ENCODE measurements around the gene CEP350.

The CEP350 gene

DNA sequence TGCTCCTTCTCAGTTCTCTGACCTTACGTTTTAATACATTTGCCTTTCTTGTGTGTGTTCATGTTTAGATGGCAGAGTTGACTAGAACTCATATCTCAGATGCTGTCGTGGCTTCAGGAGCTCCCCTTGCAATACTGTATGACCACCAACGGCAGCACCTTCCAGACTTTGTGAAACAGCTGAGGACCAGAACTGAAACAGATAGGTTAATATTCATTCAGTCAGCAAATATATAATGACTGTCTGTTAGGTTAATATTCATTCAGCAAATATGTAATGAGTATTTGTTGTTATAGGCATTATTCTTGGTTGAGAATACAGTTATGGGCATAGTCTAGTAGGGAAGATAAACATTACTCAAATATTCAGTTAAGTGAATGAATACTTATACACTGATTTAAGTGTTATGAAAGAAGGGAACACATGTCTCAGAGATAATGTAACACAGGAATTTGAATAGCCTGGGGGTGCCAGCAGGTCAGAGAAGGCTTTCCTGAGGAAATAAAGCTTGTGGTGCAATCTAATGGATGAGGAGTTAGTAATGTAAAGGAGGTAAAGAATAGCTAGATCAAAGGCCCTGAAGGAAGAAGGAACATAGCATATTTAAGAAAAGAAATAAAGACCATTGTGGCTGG is 88.5 kb downstream of the CEP350 start:
- Histone ChIP-seq H3K27me3 (ENCODE audit: insufficient read depth, low read depth) (no peaks in the 10 kb centered on the region), H3K4me1 (ENCODE audit: low read depth, poor library complexity, severe bottlenecking) (peaks cover 9% of the 10 kb centered on the region), H3K4me3 (IDR thresholded peaks at IDR 0.05; ENCODE audit: insufficient read depth, low read depth, low read length) (no peak overlapping the region), H4K20me1 (ENCODE audit: insufficient read depth) (no peaks in the 10 kb centered on the region), H3K27ac (no peak overlapping the region), H3K9ac (no peak overlapping the region), H3K36me3 (ENCODE audit: insufficient read depth) (peaks cover 12% of the 10 kb centered on the region; the same call in 1 of the 2 replicates), H3K79me2 (ENCODE audit: insufficient read depth, low read depth) (no peaks in the 10 kb centered on the region), H3K4me2 (no peak overlapping the region), H2AFZ (ENCODE audit: low read depth) (no peak overlapping the region)
- no peak for TF ChIP-seq CTCF (conservative IDR thresholded peaks at IDR 0.05; ENCODE audit: low read depth, low read length)

DNA sequence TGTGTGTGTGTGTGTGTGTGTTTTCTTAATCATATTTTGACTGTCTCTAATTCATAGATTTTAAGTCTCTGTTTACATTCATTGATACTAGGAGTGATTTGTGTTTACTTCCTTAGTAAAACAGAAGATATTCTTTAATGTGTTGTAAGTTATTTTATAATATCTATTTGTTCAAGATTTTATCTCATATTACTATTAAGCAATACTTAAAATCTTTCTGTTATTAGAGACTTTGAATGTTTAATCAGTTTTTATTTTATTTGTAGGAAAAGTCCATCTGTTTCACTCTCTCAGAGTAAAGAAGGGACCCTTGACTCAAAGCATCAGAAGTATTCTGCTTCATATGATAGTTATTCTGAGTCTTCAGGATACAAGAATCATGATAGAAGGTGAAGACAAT is 89.2 kb downstream of the CEP350 start:
- Histone ChIP-seq H3K27ac (no peak overlapping the region), H3K4me3 (IDR thresholded peaks at IDR 0.05; ENCODE audit: insufficient read depth, low read depth, low read length) (no peak overlapping the region), H3K9ac (no peak overlapping the region), H3K27me3 (ENCODE audit: insufficient read depth, low read depth) (no peaks in the 10 kb centered on the region), H2AFZ (ENCODE audit: low read depth) (no peak overlapping the region), H3K36me3 (ENCODE audit: insufficient read depth) (peaks cover 12% of the 10 kb centered on the region; the same call in 1 of the 2 replicates), H3K4me1 (ENCODE audit: low read depth, poor library complexity, severe bottlenecking) (peaks cover 9% of the 10 kb centered on the region), H3K4me2 (no peak overlapping the region), H4K20me1 (ENCODE audit: insufficient read depth) (no peaks in the 10 kb centered on the region), H3K79me2 (ENCODE audit: insufficient read depth, low read depth) (no peaks in the 10 kb centered on the region)
- TF ChIP-seq CTCF (conservative IDR thresholded peaks at IDR 0.05; ENCODE audit: low read depth, low read length), result no peak

GRCh38 chr1:180046674-180047073 is 92.1 kb downstream of the CEP350 start:
- Histone ChIP-seq H3K36me3 (ENCODE audit: insufficient read depth) (peaks cover 12% of the 10 kb centered on the region; the same call in 1 of the 2 replicates), H3K4me1 (ENCODE audit: low read depth, poor library complexity, severe bottlenecking) (no peaks in the 10 kb centered on the region), H3K79me2 (ENCODE audit: insufficient read depth, low read depth) (no peaks in the 10 kb centered on the region), H3K4me3 (IDR thresholded peaks at IDR 0.05; ENCODE audit: insufficient read depth, low read depth, low read length) (no peak overlapping the region), H3K9ac (no peak overlapping the region), H3K27ac (no peak overlapping the region), H3K27me3 (ENCODE audit: insufficient read depth, low read depth) (no peaks in the 10 kb centered on the region), H2AFZ (ENCODE audit: low read depth) (no peak overlapping the region), H4K20me1 (ENCODE audit: insufficient read depth) (no peaks in the 10 kb centered on the region), H3K4me2 (no peak overlapping the region)
- no peak for TF ChIP-seq CTCF (conservative IDR thresholded peaks at IDR 0.05; ENCODE audit: low read depth, low read length)

DNA sequence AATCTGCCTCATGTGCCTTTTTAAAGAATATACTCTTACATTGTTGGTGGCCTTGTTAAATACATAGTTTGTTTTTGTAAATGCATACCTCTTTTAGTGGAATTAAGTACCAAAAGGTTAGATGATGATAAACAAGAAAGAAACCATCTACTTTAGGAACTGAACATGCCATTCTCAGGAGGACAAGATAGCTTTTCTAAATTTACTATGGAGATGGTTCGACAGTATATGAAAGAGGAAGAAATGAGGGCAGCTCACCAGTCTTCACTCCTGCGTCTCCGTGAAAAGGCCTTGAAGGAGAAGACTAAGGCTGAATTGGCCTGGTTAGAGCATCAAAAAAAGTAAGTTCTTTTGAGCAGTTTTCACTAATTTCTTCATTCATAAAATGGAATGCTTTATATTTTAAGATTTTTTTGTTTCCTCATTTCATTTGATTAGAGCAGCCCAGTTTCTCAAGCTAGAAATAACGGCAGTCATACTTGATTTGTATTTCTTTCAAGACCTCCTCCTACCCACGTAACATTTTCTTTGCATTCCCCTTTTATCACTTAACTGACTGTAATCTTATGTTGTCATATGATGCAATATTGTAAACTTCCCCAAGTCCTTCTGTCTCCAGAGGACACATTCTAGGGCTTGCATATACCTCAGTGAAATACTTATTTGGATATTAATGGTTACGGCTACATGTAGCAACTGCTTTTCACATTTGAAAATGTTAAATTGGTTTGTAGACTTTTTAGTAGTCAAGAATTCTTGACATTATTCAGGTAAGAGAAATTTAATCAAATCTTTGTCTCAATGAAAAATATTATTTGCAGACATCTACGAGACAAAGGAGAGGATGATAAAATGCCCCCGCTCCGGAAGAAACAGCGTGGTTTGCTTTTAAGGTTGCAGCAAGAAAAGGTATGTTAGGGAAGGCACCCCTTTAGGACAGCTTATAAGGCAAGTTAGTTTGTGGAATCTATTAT is 99.3 kb downstream of the CEP350 start:
- no peaks in the 10 kb centered on the region for H3K79me2 ChIP-seq (ENCODE audit: insufficient read depth, low read depth)
- H3K27ac ChIP-seq, result no peak overlapping the region
- H2AFZ ChIP-seq (ENCODE audit: low read depth), result no peak overlapping the region
- H4K20me1 ChIP-seq (ENCODE audit: insufficient read depth), result no peaks in the 10 kb centered on the region
- no peaks in the 10 kb centered on the region for H3K27me3 ChIP-seq (ENCODE audit: insufficient read depth, low read depth)
- peaks cover 24% of the 10 kb centered on the region for H3K4me1 ChIP-seq (ENCODE audit: low read depth, poor library complexity, severe bottlenecking)
- H3K9ac ChIP-seq, result no peak overlapping the region
- TF ChIP-seq CTCF (conservative IDR thresholded peaks at IDR 0.05; ENCODE audit: low read depth, low read length), result no peak
- H3K4me2 ChIP-seq, result no peak overlapping the region
- H3K4me3 ChIP-seq (IDR thresholded peaks at IDR 0.05; ENCODE audit: insufficient read depth, low read depth, low read length), result no peak overlapping the region
- peaks cover 14% of the 10 kb centered on the region; the same call in 1 of the 2 replicates for H3K36me3 ChIP-seq (ENCODE audit: insufficient read depth)

Data from KMS-11 (cell line).